ENCODE data around the gene HAGH.

- TF ChIP-seq, protein P1, sequence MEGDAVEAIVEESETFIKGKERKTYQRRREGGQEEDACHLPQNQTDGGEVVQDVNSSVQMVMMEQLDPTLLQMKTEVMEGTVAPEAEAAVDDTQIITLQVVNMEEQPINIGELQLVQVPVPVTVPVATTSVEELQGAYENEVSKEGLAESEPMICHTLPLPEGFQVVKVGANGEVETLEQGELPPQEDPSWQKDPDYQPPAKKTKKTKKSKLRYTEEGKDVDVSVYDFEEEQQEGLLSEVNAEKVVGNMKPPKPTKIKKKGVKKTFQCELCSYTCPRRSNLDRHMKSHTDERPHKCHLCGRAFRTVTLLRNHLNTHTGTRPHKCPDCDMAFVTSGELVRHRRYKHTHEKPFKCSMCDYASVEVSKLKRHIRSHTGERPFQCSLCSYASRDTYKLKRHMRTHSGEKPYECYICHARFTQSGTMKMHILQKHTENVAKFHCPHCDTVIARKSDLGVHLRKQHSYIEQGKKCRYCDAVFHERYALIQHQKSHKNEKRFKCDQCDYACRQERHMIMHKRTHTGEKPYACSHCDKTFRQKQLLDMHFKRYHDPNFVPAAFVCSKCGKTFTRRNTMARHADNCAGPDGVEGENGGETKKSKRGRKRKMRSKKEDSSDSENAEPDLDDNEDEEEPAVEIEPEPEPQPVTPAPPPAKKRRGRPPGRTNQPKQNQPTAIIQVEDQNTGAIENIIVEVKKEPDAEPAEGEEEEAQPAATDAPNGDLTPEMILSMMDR (IDR thresholded peaks at IDR 0.05; ENCODE audit: low read length), result no peak
- TF ChIP-seq EZH2phosphoT487 (IDR thresholded peaks at IDR 0.05; ENCODE audit: low read length) (no peak), EZH2 (optimal IDR thresholded peaks at IDR 0.05; ENCODE audit: low read depth, low read length) (no peak)
Observed at GRCh38 chr16:1790611-1791255, 35.9 kb downstream of the HAGH start.
